ENCODE measurements around the gene EFCAB11.

The EFCAB11 gene

GRCh38 chr14:89903340-89903952, 51.1 kb downstream of the EFCAB11 start:
- Histone ChIP-seq H4K20me1 (ENCODE audit: control insufficient read depth, insufficient read depth, low read depth, low read length) (no peaks in the 10 kb centered on the region), H3K79me2 (ENCODE audit: control insufficient read depth, low read length) (no peaks in the 10 kb centered on the region), H3K27me3 (ENCODE audit: control insufficient read depth, low read length) (no peaks in the 10 kb centered on the region), H3K4me3 (ENCODE audit: low read length) (no peak overlapping the region), H3K36me3 (ENCODE audit: control insufficient read depth, low read length) (no peaks in the 10 kb centered on the region), H3K9me3 (ENCODE audit: control insufficient read depth, insufficient read depth, low read length) (no peaks in the 10 kb centered on the region), H3K4me1 (ENCODE audit: control insufficient read depth, low read length) (no peaks in the 10 kb centered on the region), H3K27ac (ENCODE audit: low read depth, low read length) (no peak overlapping the region), H3K4me2 (ENCODE audit: low read length) (no peak overlapping the region), H3K9me2 (replicated peaks; ENCODE audit: control insufficient read depth, low read length) (no peaks in the 10 kb centered on the region), H3F3A (ENCODE audit: control insufficient read depth, insufficient read depth) (no peaks in the 10 kb centered on the region)
- TF ChIP-seq CTCF (IDR thresholded peaks at IDR 0.05; ENCODE audit: low read depth, low read length, poor library complexity, severe bottlenecking) (no peak), EZH2phosphoT487 (IDR thresholded peaks at IDR 0.05; ENCODE audit: borderline replicate concordance, low read length) (no peak)

- H3K4me2 ChIP-seq (ENCODE audit: low read length): no peak overlapping the region
- H3K27ac ChIP-seq (ENCODE audit: low read depth, low read length): no peak overlapping the region
These were observed 51.6 kb downstream of the EFCAB11 start for GRCh38 chr14:89902881-89903280.

GRCh38 chr14:89900802-89901201, 53.7 kb downstream of the EFCAB11 start:
- Histone ChIP-seq H3K27me3 (ENCODE audit: control insufficient read depth, low read length) (no peaks in the 10 kb centered on the region), H3K9me2 (replicated peaks; ENCODE audit: control insufficient read depth, low read length) (no peaks in the 10 kb centered on the region), H3K36me3 (ENCODE audit: control insufficient read depth, low read length) (no peaks in the 10 kb centered on the region), H3F3A (ENCODE audit: control insufficient read depth, insufficient read depth) (no peaks in the 10 kb centered on the region), H3K27ac (ENCODE audit: low read depth, low read length) (no peak overlapping the region), H4K20me1 (ENCODE audit: control insufficient read depth, insufficient read depth, low read depth, low read length) (no peaks in the 10 kb centered on the region), H3K4me3 (ENCODE audit: low read length) (no peak overlapping the region), H3K4me2 (ENCODE audit: low read length) (no peak overlapping the region), H3K4me1 (ENCODE audit: control insufficient read depth, low read length) (no peaks in the 10 kb centered on the region), H3K9me3 (ENCODE audit: control insufficient read depth, insufficient read depth, low read length) (no peaks in the 10 kb centered on the region), H3K79me2 (ENCODE audit: control insufficient read depth, low read length) (no peaks in the 10 kb centered on the region)
- TF ChIP-seq CTCF (IDR thresholded peaks at IDR 0.05; ENCODE audit: low read depth, low read length, poor library complexity, severe bottlenecking) (no peak), EZH2phosphoT487 (IDR thresholded peaks at IDR 0.05; ENCODE audit: borderline replicate concordance, low read length) (no peak)

More at GRCh38 chr14:89902881-89903280, 51.6 kb downstream of the EFCAB11 start:
- Histone ChIP-seq H3K79me2 (ENCODE audit: control insufficient read depth, low read length) (no peaks in the 10 kb centered on the region), H3K4me3 (ENCODE audit: low read length) (no peak overlapping the region), H4K20me1 (ENCODE audit: control insufficient read depth, insufficient read depth, low read depth, low read length) (no peaks in the 10 kb centered on the region), H3F3A (ENCODE audit: control insufficient read depth, insufficient read depth) (no peaks in the 10 kb centered on the region), H3K27me3 (ENCODE audit: control insufficient read depth, low read length) (no peaks in the 10 kb centered on the region), H3K9me3 (ENCODE audit: control insufficient read depth, insufficient read depth, low read length) (no peaks in the 10 kb centered on the region), H3K9me2 (replicated peaks; ENCODE audit: control insufficient read depth, low read length) (no peaks in the 10 kb centered on the region), H3K4me1 (ENCODE audit: control insufficient read depth, low read length) (no peaks in the 10 kb centered on the region), H3K36me3 (ENCODE audit: control insufficient read depth, low read length) (no peaks in the 10 kb centered on the region)
- TF ChIP-seq EZH2phosphoT487 (IDR thresholded peaks at IDR 0.05; ENCODE audit: borderline replicate concordance, low read length) (no peak), CTCF (IDR thresholded peaks at IDR 0.05; ENCODE audit: low read depth, low read length, poor library complexity, severe bottlenecking) (no peak)
